Panc1 (cell line): ENCODE results near the gene NUDT7.

Source experiments
- CTCF ChIP-seq: fragments of 450-650 bp; IDR thresholded peaks from 2 replicates; pipeline ENCODE4 v1.5.1; 2017; ENCODE audit warnings: mild to moderate bottlenecking
- POLR2AphosphoS5 ChIP-seq: IDR thresholded peaks from 2 replicates; pipeline ENCODE4 v1.6.1; 2012; ENCODE audit warnings: mild to moderate bottlenecking, low read depth, low read length, moderate library complexity
- SIN3A ChIP-seq: IDR thresholded peaks from 2 replicates; pipeline ENCODE4 v1.6.1; 2012; ENCODE audit warnings: low read depth, mild to moderate bottlenecking, low read length, moderate library complexity, borderline replicate concordance; ENCODE audit not compliant: insufficient read depth
- TCF7L2 ChIP-seq: IDR thresholded peaks from 2 replicates; pipeline ENCODE4 v1.6.1; 2011; ENCODE audit warnings: mild to moderate bottlenecking, low read depth, low read length, inconsistent platforms
- TF ChIP-seq, protein P1 (sequence below), 2 experiments: IDR thresholded peaks; 2 replicates each; pipeline ENCODE4 v1.6.1; 2011 to 2012; ENCODE audit warnings: low read depth in 2 of 2, control low read depth in 1 of 2, low read length in 1 of 2, mild to moderate bottlenecking in 1 of 2, moderate library complexity in 1 of 2; ENCODE audit not compliant: insufficient read depth in 1 of 2

DNA sequence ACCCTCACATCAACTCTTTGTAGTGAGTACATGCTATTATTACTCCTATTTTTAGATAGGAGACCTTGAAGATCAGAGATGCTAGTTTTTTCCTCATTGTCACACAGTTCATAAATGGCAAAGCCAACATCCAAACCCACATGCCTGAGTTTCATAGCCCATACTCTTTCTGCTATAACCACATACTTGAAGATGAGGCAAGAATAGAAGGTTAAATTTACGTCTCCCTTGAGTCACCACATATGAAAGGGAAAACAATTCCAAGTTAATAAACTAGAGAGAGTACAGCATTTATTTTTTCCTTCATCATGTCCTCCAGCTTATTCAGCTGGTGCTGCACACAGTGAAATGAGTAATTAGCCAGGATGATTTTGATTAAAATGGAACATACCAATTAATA lies 23.7 kb downstream of the NUDT7 start:
- TF ChIP-seq CTCF (no peak), POLR2AphosphoS5 (no peak), SIN3A (no peak), TCF7L2 (no peak)
- TF ChIP-seq, protein P1, sequence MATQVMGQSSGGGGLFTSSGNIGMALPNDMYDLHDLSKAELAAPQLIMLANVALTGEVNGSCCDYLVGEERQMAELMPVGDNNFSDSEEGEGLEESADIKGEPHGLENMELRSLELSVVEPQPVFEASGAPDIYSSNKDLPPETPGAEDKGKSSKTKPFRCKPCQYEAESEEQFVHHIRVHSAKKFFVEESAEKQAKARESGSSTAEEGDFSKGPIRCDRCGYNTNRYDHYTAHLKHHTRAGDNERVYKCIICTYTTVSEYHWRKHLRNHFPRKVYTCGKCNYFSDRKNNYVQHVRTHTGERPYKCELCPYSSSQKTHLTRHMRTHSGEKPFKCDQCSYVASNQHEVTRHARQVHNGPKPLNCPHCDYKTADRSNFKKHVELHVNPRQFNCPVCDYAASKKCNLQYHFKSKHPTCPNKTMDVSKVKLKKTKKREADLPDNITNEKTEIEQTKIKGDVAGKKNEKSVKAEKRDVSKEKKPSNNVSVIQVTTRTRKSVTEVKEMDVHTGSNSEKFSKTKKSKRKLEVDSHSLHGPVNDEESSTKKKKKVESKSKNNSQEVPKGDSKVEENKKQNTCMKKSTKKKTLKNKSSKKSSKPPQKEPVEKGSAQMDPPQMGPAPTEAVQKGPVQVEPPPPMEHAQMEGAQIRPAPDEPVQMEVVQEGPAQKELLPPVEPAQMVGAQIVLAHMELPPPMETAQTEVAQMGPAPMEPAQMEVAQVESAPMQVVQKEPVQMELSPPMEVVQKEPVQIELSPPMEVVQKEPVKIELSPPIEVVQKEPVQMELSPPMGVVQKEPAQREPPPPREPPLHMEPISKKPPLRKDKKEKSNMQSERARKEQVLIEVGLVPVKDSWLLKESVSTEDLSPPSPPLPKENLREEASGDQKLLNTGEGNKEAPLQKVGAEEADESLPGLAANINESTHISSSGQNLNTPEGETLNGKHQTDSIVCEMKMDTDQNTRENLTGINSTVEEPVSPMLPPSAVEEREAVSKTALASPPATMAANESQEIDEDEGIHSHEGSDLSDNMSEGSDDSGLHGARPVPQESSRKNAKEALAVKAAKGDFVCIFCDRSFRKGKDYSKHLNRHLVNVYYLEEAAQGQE (IDR thresholded peaks at IDR 0.05; ENCODE audit: insufficient read depth in 1 of 2, low read depth in 2 of 2, low read length in 1 of 2), result no peak
